Ishikawa (cell line): Measurements from ENCODE around the gene DOC2B.

Experiments used
- EGR1 ChIP-seq: IDR thresholded peaks from 2 replicates; pipeline ENCODE4 v1.6.1; 2012
- EP300 ChIP-seq: IDR thresholded peaks from 2 replicates; pipeline ENCODE4 v1.6.1; 2012; ENCODE audit warnings: borderline replicate concordance
- FOXM1 ChIP-seq: IDR thresholded peaks from 2 replicates; pipeline ENCODE4 v1.6.1; 2012; ENCODE audit warnings: low read depth, borderline replicate concordance
- NFIC ChIP-seq: IDR thresholded peaks from 2 replicates; pipeline ENCODE4 v1.6.1; 2012
- TAF1 ChIP-seq: IDR thresholded peaks from 2 replicates; pipeline ENCODE4 v1.6.1; 2012; ENCODE audit warnings: low read depth, mild to moderate bottlenecking
- TCF12 ChIP-seq: IDR thresholded peaks from 2 replicates; pipeline ENCODE4 v1.6.1; 2012; ENCODE audit warnings: low read depth
- TF ChIP-seq, protein P1 (sequence below): IDR thresholded peaks from 2 replicates; pipeline ENCODE4 v1.6.1; 2012
- TF ChIP-seq, protein P2 (sequence below): IDR thresholded peaks from 2 replicates; pipeline ENCODE4 v1.6.1; 2012; ENCODE audit warnings: low read depth, mild to moderate bottlenecking

DNA sequence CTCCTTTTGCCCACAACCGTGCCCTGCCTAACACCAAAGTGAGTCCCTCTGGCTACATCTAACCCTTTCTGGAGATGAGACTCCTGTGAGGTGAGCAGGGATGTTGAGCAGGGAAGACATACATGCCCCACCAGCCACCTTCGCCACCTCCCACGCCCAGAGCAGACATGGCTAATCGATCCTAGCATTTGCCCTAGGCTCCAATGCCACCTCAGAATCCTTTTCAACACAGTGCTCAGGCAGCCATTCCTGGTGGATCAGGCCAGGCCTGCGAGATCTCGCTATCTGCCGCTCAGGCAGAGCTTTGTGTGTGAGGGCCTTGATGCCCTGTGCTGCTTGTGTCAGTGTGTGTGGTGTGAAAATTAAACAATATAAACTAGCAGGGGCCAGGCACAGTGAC is 23.1 kb downstream of the DOC2B start:
- TF ChIP-seq FOXM1 (no peak), TCF12 (no peak), TAF1 (no peak), EP300 (no peak), EGR1 (no peak), NFIC (no peak)
- TF ChIP-seq, protein P1, sequence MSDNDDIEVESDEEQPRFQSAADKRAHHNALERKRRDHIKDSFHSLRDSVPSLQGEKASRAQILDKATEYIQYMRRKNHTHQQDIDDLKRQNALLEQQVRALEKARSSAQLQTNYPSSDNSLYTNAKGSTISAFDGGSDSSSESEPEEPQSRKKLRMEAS = no peak
- TF ChIP-seq, protein P2, sequence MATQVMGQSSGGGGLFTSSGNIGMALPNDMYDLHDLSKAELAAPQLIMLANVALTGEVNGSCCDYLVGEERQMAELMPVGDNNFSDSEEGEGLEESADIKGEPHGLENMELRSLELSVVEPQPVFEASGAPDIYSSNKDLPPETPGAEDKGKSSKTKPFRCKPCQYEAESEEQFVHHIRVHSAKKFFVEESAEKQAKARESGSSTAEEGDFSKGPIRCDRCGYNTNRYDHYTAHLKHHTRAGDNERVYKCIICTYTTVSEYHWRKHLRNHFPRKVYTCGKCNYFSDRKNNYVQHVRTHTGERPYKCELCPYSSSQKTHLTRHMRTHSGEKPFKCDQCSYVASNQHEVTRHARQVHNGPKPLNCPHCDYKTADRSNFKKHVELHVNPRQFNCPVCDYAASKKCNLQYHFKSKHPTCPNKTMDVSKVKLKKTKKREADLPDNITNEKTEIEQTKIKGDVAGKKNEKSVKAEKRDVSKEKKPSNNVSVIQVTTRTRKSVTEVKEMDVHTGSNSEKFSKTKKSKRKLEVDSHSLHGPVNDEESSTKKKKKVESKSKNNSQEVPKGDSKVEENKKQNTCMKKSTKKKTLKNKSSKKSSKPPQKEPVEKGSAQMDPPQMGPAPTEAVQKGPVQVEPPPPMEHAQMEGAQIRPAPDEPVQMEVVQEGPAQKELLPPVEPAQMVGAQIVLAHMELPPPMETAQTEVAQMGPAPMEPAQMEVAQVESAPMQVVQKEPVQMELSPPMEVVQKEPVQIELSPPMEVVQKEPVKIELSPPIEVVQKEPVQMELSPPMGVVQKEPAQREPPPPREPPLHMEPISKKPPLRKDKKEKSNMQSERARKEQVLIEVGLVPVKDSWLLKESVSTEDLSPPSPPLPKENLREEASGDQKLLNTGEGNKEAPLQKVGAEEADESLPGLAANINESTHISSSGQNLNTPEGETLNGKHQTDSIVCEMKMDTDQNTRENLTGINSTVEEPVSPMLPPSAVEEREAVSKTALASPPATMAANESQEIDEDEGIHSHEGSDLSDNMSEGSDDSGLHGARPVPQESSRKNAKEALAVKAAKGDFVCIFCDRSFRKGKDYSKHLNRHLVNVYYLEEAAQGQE = no peak
